Activated naive CD8-positive, alpha-beta T cell (primary cell): ENCODE results near the gene IFNLR1.

Source experiments
- H3K27ac Mint-ChIP-seq: one replicate; pipeline ENCODE4 v1.8.0; 2021; ENCODE audit warnings: mixed read lengths
- H3K27me3 Mint-ChIP-seq: one replicate; pipeline ENCODE4 v1.8.0; 2021; ENCODE audit warnings: mixed read lengths
- H3K36me3 Mint-ChIP-seq: one replicate; pipeline ENCODE4 v1.8.0; 2021; ENCODE audit warnings: mixed read lengths
- H3K4me1 Mint-ChIP-seq: one replicate; pipeline ENCODE4 v1.8.0; 2021; ENCODE audit warnings: low read depth, mixed read lengths
- H3K4me3 Mint-ChIP-seq: one replicate; pipeline ENCODE4 v1.8.0; 2021; ENCODE audit warnings: mild to moderate bottlenecking, mixed read lengths
- H3K9me3 Mint-ChIP-seq: one replicate; pipeline ENCODE4 v1.8.0; 2021; ENCODE audit warnings: low read depth, mixed read lengths

Gene IFNLR1

GRCh38 chr1:24195874-24196273, 8.8 kb upstream of the IFNLR1 start:
- Mint-ChIP-seq H3K4me3 (no peak overlapping the region), H3K4me1 (peaks cover 52% of the 10 kb centered on the region), H3K9me3 (no peaks in the 10 kb centered on the region), H3K27me3 (no peaks in the 10 kb centered on the region), H3K27ac (peak overlapping the region; percentile 89), H3K36me3 (peaks cover 2% of the 10 kb centered on the region)

- Mint-ChIP-seq H3K9me3 (no peaks in the 10 kb centered on the region), H3K4me3 (peak overlapping the region; percentile 78), H3K4me1 (peaks cover 52% of the 10 kb centered on the region), H3K36me3 (peaks cover 2% of the 10 kb centered on the region), H3K27ac (peak overlapping the region; percentile 89), H3K27me3 (no peaks in the 10 kb centered on the region)
These were observed 8.0 kb upstream of the IFNLR1 start for GRCh38 chr1:24195136-24195535.

- H3K4me1 Mint-ChIP-seq = peaks cover 61% of the 10 kb centered on the region
These were observed 6.0 kb upstream of the IFNLR1 start for GRCh38 chr1:24193046-24193445.

GRCh38 chr1:24191860-24192259, 4.8 kb upstream of the IFNLR1 start:
- Mint-ChIP-seq H3K4me1 (peaks cover 67% of the 10 kb centered on the region), H3K4me3 (peak overlapping the region; percentile 70), H3K27me3 (no peaks in the 10 kb centered on the region), H3K9me3 (no peaks in the 10 kb centered on the region), H3K27ac (peak overlapping the region; percentile 92), H3K36me3 (peaks cover 2% of the 10 kb centered on the region)

More at GRCh38 chr1:24193046-24193445, 6.0 kb upstream of the IFNLR1 start:
- peak overlapping the region; percentile 92 for H3K27ac Mint-ChIP-seq
- no peak overlapping the region for H3K4me3 Mint-ChIP-seq
- peaks cover 2% of the 10 kb centered on the region for H3K36me3 Mint-ChIP-seq
- no peaks in the 10 kb centered on the region for H3K9me3 Mint-ChIP-seq
- no peaks in the 10 kb centered on the region for H3K27me3 Mint-ChIP-seq

- Mint-ChIP-seq H3K9me3 (no peaks in the 10 kb centered on the region), H3K27ac (peak overlapping the region; percentile 92), H3K27me3 (no peaks in the 10 kb centered on the region), H3K4me3 (peak overlapping the region; percentile 4), H3K36me3 (peaks cover 2% of the 10 kb centered on the region), H3K4me1 (peaks cover 71% of the 10 kb centered on the region)
These were observed 3.9 kb upstream of the IFNLR1 start for GRCh38 chr1:24190983-24191461.

- Mint-ChIP-seq H3K36me3 (peaks cover 2% of the 10 kb centered on the region), H3K4me1 (peaks cover 65% of the 10 kb centered on the region), H3K9me3 (no peaks in the 10 kb centered on the region), H3K27ac (peak overlapping the region; percentile 82), H3K4me3 (peak overlapping the region; percentile 68), H3K27me3 (no peaks in the 10 kb centered on the region)
These were observed 2.4 kb upstream of the IFNLR1 start for GRCh38 chr1:24189528-24189927.

- H3K36me3 Mint-ChIP-seq = peaks cover 3% of the 10 kb centered on the region
- H3K9me3 Mint-ChIP-seq = no peaks in the 10 kb centered on the region
- peak overlapping the region; percentile 90 for H3K4me3 Mint-ChIP-seq
- no peaks in the 10 kb centered on the region for H3K27me3 Mint-ChIP-seq
- peaks cover 50% of the 10 kb centered on the region for H3K4me1 Mint-ChIP-seq
- H3K27ac Mint-ChIP-seq = peak overlapping the region; percentile 28
These were observed 437 bp downstream of the IFNLR1 start for GRCh38 chr1:24186711-24186992.

GRCh38 chr1:24186031-24186710, 918 bp downstream of the IFNLR1 start:
- peak overlapping the region; percentile 90 for H3K4me3 Mint-ChIP-seq
- H3K36me3 Mint-ChIP-seq = peaks cover 2% of the 10 kb centered on the region
- no peaks in the 10 kb centered on the region for H3K27me3 Mint-ChIP-seq
- H3K27ac Mint-ChIP-seq = peak overlapping the region; percentile 28
- H3K4me1 Mint-ChIP-seq = peaks cover 45% of the 10 kb centered on the region
- H3K9me3 Mint-ChIP-seq = no peaks in the 10 kb centered on the region

GRCh38 chr1:24185076-24185475, 2.0 kb downstream of the IFNLR1 start:
- peaks cover 39% of the 10 kb centered on the region for H3K4me1 Mint-ChIP-seq
- H3K9me3 Mint-ChIP-seq = no peaks in the 10 kb centered on the region
- no peaks in the 10 kb centered on the region for H3K27me3 Mint-ChIP-seq
- H3K36me3 Mint-ChIP-seq = peaks cover 2% of the 10 kb centered on the region
- H3K4me3 Mint-ChIP-seq = no peak overlapping the region
- no peak overlapping the region for H3K27ac Mint-ChIP-seq

- H3K36me3 Mint-ChIP-seq = peaks cover 5% of the 10 kb centered on the region
- no peaks in the 10 kb centered on the region for H3K9me3 Mint-ChIP-seq
- H3K27ac Mint-ChIP-seq = no peak overlapping the region
- H3K4me3 Mint-ChIP-seq = no peak overlapping the region
- H3K4me1 Mint-ChIP-seq = peaks cover 16% of the 10 kb centered on the region
- no peaks in the 10 kb centered on the region for H3K27me3 Mint-ChIP-seq
These were observed 5.0 kb downstream of the IFNLR1 start for GRCh38 chr1:24182061-24182460.

- H3K4me1 Mint-ChIP-seq = peaks cover 16% of the 10 kb centered on the region
- H3K36me3 Mint-ChIP-seq = peaks cover 5% of the 10 kb centered on the region
- no peak overlapping the region for H3K27ac Mint-ChIP-seq
- no peaks in the 10 kb centered on the region for H3K27me3 Mint-ChIP-seq
- no peak overlapping the region for H3K4me3 Mint-ChIP-seq
- no peaks in the 10 kb centered on the region for H3K9me3 Mint-ChIP-seq
These were observed 5.5 kb downstream of the IFNLR1 start for GRCh38 chr1:24181619-24182018.

- no peak overlapping the region for H3K27ac Mint-ChIP-seq
- no peaks in the 10 kb centered on the region for H3K27me3 Mint-ChIP-seq
- H3K36me3 Mint-ChIP-seq = peaks cover 9% of the 10 kb centered on the region
- H3K4me1 Mint-ChIP-seq = peaks cover 6% of the 10 kb centered on the region
- no peak overlapping the region for H3K4me3 Mint-ChIP-seq
- no peaks in the 10 kb centered on the region for H3K9me3 Mint-ChIP-seq
These were observed 6.4 kb downstream of the IFNLR1 start for GRCh38 chr1:24180676-24181075.

- Mint-ChIP-seq H3K4me3 (no peak overlapping the region), H3K36me3 (peaks cover 14% of the 10 kb centered on the region), H3K27me3 (no peaks in the 10 kb centered on the region), H3K9me3 (no peaks in the 10 kb centered on the region), H3K4me1 (peaks cover 5% of the 10 kb centered on the region), H3K27ac (no peak overlapping the region)
These were observed 7.7 kb downstream of the IFNLR1 start for GRCh38 chr1:24179251-24179840.

GRCh38 chr1:24178407-24178806, 8.7 kb downstream of the IFNLR1 start:
- no peaks in the 10 kb centered on the region for H3K9me3 Mint-ChIP-seq
- H3K36me3 Mint-ChIP-seq = peaks cover 15% of the 10 kb centered on the region
- no peak overlapping the region for H3K27ac Mint-ChIP-seq
- no peaks in the 10 kb centered on the region for H3K4me1 Mint-ChIP-seq
- no peaks in the 10 kb centered on the region for H3K27me3 Mint-ChIP-seq
- no peak overlapping the region for H3K4me3 Mint-ChIP-seq

GRCh38 chr1:24177161-24177560, 9.9 kb downstream of the IFNLR1 start:
- Mint-ChIP-seq H3K4me1 (no peaks in the 10 kb centered on the region), H3K9me3 (no peaks in the 10 kb centered on the region), H3K27me3 (no peaks in the 10 kb centered on the region), H3K4me3 (no peak overlapping the region), H3K36me3 (peaks cover 15% of the 10 kb centered on the region), H3K27ac (no peak overlapping the region)
